Endothelial cell of umbilical vein (primary cell): ENCODE results near the gene FLNB. TPM values are rescaled to one million over a fixed set of nuclear protein-coding genes. Genes with fewer than 3 reads are reported as not detected.

ENCODE experiments used
- BruUV-seq: library from RNA; stranded (reverse); fragments of 400-500 nt; replicated peaks from 2 replicates; lab custom pipeline; 2021; lab: Mats Ljungman, UMichigan
- CTCF ChIA-PET: fragments of 300-600, 350-600 bp; sonication (Branson Sonifier 250); formaldehyde crosslinking; loops from one replicate; lab custom pipeline; 2021; ENCODE audit warnings: antibody characterized with exemption, inconsistent platforms; lab: Charles Lee
- POLR2A ChIA-PET: fragments of 300-600, 350-600 bp; sonication (Branson Sonifier 250); formaldehyde crosslinking; loops from one replicate; lab custom pipeline; 2021; ENCODE audit warnings: antibody characterized with exemption, inconsistent platforms; lab: Charles Lee
- DNase-seq: peaks from one replicate; pipeline ENCODE4 v3.0.0-alpha.2; 2011; ENCODE audit warnings: low read depth, low spot score
- FAIRE-seq: peaks from 2 replicates; lab custom pipeline; 2011; peaks lifted over from hg19 to GRCh38; lab: Jason Lieb, UNC
- H2AFZ ChIP-seq: 2 replicates; pipeline ENCODE4 v1.6.0; 2012; ENCODE audit warnings: low read depth, low read length, control low read depth, inconsistent platforms
- H3K27ac ChIP-seq: 2 replicates; pipeline ENCODE4 v1.5.1; 2011; ENCODE audit warnings: low read depth, mild to moderate bottlenecking, control low read depth, low read length, moderate library complexity; ENCODE audit not compliant: insufficient read depth
- H3K27me3 ChIP-seq, 2 experiments: 2 replicates each; pipeline versions ENCODE4 v1.6.0 to v1.6.1; 2011; ENCODE audit warnings: low read length in 2 of 2, mixed read lengths in 1 of 2; ENCODE audit not compliant: control insufficient read depth in 2 of 2, insufficient read depth in 2 of 2
- H3K36me3 ChIP-seq, 2 experiments: 2 replicates in 1 of 2; 3 replicates in 1 of 2; pipeline ENCODE4 v1.5.1; 2011; ENCODE audit warnings: low read length in 2 of 2, mild to moderate bottlenecking in 1 of 2, moderate library complexity in 1 of 2; ENCODE audit not compliant: control insufficient read depth in 2 of 2, insufficient read depth in 2 of 2; ENCODE audit errors: extremely low read depth in 1 of 2
- H3K4me1 ChIP-seq: 3 replicates; pipeline ENCODE4 v1.5.1; 2011; ENCODE audit warnings: mild to moderate bottlenecking, low read length; ENCODE audit not compliant: control insufficient read depth, insufficient read depth; ENCODE audit errors: extremely low read depth
- H3K4me2 ChIP-seq: 2 replicates; pipeline ENCODE4 v1.6.1; 2011; ENCODE audit warnings: low read length, control low read depth, mixed read lengths; ENCODE audit not compliant: insufficient read depth
- H3K4me3 ChIP-seq, 3 experiments: fragments of 200-600 bp in 1 of 3; sonication (generic), shearing (Covaris generic) in 1 of 3; replicated peaks in 1 of 3; 2 replicates each; pipeline ENCODE4 v1.5.1; 2011 to 2016; ENCODE audit warnings: control low read depth in 3 of 3, low read length in 3 of 3, mild to moderate bottlenecking in 2 of 3, inconsistent platforms in 1 of 3, low read depth in 1 of 3, moderate library complexity in 1 of 3; ENCODE audit not compliant: insufficient read depth in 1 of 3
- H3K79me2 ChIP-seq: 2 replicates; pipeline ENCODE4 v1.6.0; 2012; ENCODE audit warnings: low read length, inconsistent platforms; ENCODE audit not compliant: control insufficient read depth, insufficient read depth
- H3K9ac ChIP-seq: replicated peaks from 2 replicates; pipeline ENCODE3; 2011; ENCODE audit warnings: low read length, control low read depth; ENCODE audit not compliant: insufficient read depth; ENCODE audit errors: extremely low read depth
- H3K9me1 ChIP-seq: replicated peaks from 3 replicates; pipeline ENCODE4 v1.6.0; 2011; ENCODE audit warnings: mild to moderate bottlenecking, low read length; ENCODE audit not compliant: control insufficient read depth, insufficient read depth; ENCODE audit errors: extremely low read depth
- H3K9me3 ChIP-seq: replicated peaks from 2 replicates; pipeline ENCODE4 v1.5.1; 2012; ENCODE audit warnings: low read length, inconsistent platforms; ENCODE audit not compliant: control insufficient read depth, insufficient read depth
- H4K20me1 ChIP-seq: replicated peaks from 2 replicates; pipeline ENCODE3; 2011; ENCODE audit warnings: mild to moderate bottlenecking, low read length; ENCODE audit not compliant: control insufficient read depth, insufficient read depth; ENCODE audit errors: extremely low read depth
- CTCF ChIP-seq, 2 donors: IDR thresholded peaks; 1 replicate in 1 of 2; 2 replicates in 1 of 2; pipeline ENCODE4 v1.5.1; 2011; ENCODE audit warnings: low read length in 2 of 2, mild to moderate bottlenecking in 2 of 2, moderate library complexity in 2 of 2, control low read depth in 1 of 2, inconsistent platforms in 1 of 2, low read depth in 1 of 2; ENCODE audit not compliant: insufficient read depth in 1 of 2; ENCODE audit errors: extremely low read depth in 1 of 2
- EZH2 ChIP-seq: IDR thresholded peaks from 2 replicates; pipeline ENCODE4 v1.6.1; 2012; ENCODE audit warnings: borderline replicate concordance, low read depth, mild to moderate bottlenecking, moderate library complexity, low read length, inconsistent platforms; ENCODE audit not compliant: severe bottlenecking
- FOS ChIP-seq: IDR thresholded peaks from 2 replicates; pipeline ENCODE4 v1.6.1; 2011; ENCODE audit warnings: mild to moderate bottlenecking, low read length, moderate library complexity, borderline replicate concordance; ENCODE audit not compliant: insufficient read depth
- MYC ChIP-seq: IDR thresholded peaks from one replicate; pipeline ENCODE4 v1.6.1; 2011; ENCODE audit warnings: mild to moderate bottlenecking, low read depth, low read length
- POLR2A ChIP-seq: IDR thresholded peaks from 2 replicates; pipeline ENCODE4 v1.6.1; 2012; ENCODE audit warnings: low read depth, mild to moderate bottlenecking, control low read depth, low read length
- POLR2AphosphoS5 ChIP-seq: IDR thresholded peaks from 2 replicates; pipeline ENCODE4 v1.6.1; 2012; ENCODE audit warnings: low read depth, mild to moderate bottlenecking, control low read depth, low read length, moderate library complexity; ENCODE audit not compliant: insufficient read depth
- dilution Hi-C: fragments of 300-500 bp; cut with MboI; formaldehyde crosslinking; loops from one replicate; pipeline ENCODE4 v1.15.0; 2019; ENCODE audit warnings: low sequenced_read_pairs; ENCODE audit not compliant: extremely low pct_ligation_motif_present
- intact Hi-C: fragments of 100-400 bp; cut with micrococcal nuclease; formaldehyde crosslinking; loops from one replicate; pipeline ENCODE4 v1.10.0; 2022
- polyA plus RNA-seq, 4 experiments: library from polyadenylated mRNA; depleted of rRNA in 3 of 4; stranded (reverse) in 3 of 4; unstranded in 1 of 4; fragments of >200 nt; gene quantifications; 2 replicates each; pipeline versions ENCODE4 v1.2.1 to v1.2.3, GENCODE V29; 2011 to 2012; ENCODE audit warnings: missing spikeins in 1 of 4
- total RNA-seq: library from RNA; stranded (reverse); gene quantifications from 2 replicates; pipeline ENCODE4 v1.2.3, GENCODE V29; 2021

FLNB gene
- total and polyA plus RNA-seq, 2 donors (not counting 3 experiments of a cell fraction or from before 2014, with no cell fraction given): 479 to 670 TPM

DNA sequence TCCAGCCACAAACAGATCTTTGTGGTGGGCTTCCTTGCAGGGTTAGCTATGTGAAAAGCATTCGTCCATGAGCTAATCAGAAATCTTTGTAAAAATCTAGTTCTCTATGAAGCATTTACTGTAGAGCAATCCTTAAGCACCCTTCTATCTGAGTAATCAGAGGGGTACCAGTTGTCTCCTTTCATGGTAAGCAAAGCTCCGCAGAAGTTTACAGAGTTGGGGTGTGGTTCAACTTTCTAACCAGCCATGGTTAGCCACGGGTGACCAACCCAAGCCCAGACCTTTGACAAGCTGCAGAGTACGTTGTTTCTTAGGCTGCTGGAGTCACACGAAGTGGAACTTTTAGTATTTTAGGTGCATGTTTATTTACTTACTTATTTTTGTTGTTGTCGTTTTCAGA lies 77.4 kb downstream of the FLNB start:
- no peaks in the 10 kb centered on the region for H4K20me1 ChIP-seq
- no peak for TF ChIP-seq EZH2
- peak; percentile 28 for TF ChIP-seq POLR2A
- DNase-seq (no peak), FAIRE-seq (no peak)
- no TSS peak for BruUV-seq
- peak overlapping the region; percentile 93 for H3K27ac ChIP-seq
- peaks cover 14 to 15% of the 10 kb centered on the region in 2 experiments for H3K36me3 ChIP-seq
- CTCF ChIA-PET: interaction anchor here (1.6 kb wide), 1 partner anchor 66 kb away, joined by 6 read pairs; no protein-coding TSS in a partner anchor
- dilution Hi-C loops: no loop called here
- peak overlapping the region; percentile 64 for H3K4me2 ChIP-seq
- peaks cover 53% of the 10 kb centered on the region for H3K4me1 ChIP-seq
- H3K9me3 ChIP-seq: no peaks in the 10 kb centered on the region
- no peak overlapping the region for H2AFZ ChIP-seq
- no peaks in the 10 kb centered on the region for H3K27me3 ChIP-seq
- intact Hi-C loops: loop anchor here (2.0 kb wide), 2 partner anchors 111 to 489 kb away; partner anchors contain the start of gene ARF4
- POLR2A ChIA-PET: no interaction called here
- H3K9me1 ChIP-seq: no peaks in the 10 kb centered on the region
- H3K79me2 ChIP-seq: peaks cover 73% of the 10 kb centered on the region
- H3K9ac ChIP-seq: peak overlapping the region; percentile 65
- no peak overlapping the region for H3K4me3 ChIP-seq

GRCh38 chr3:58088501-58088900 lies 80.3 kb downstream of the FLNB start:
- BruUV-seq: no TSS peak
- no peak for TF ChIP-seq POLR2AphosphoS5
- TF ChIP-seq MYC: no peak
- TF ChIP-seq FOS: no peak
- no peak for TF ChIP-seq CTCF (IDR thresholded peaks at IDR 0.05; ENCODE audit: extremely low read depth in 1 of 2, insufficient read depth in 1 of 2, low read depth in 1 of 2, low read length in 2 of 2)
- peaks cover 10 to 15% of the 10 kb centered on the region in 2 experiments for H3K36me3 ChIP-seq
- intact Hi-C loops (no loop called here), dilution Hi-C loops (no loop called here)
- H3K9ac ChIP-seq: no peak overlapping the region
- H3K27me3 ChIP-seq: no peaks in the 10 kb centered on the region
- H3K9me3 ChIP-seq: no peaks in the 10 kb centered on the region
- H3K9me1 ChIP-seq: no peaks in the 10 kb centered on the region
- no peak overlapping the region for H3K4me2 ChIP-seq
- H4K20me1 ChIP-seq: no peaks in the 10 kb centered on the region
- no peak overlapping the region for H2AFZ ChIP-seq
- CTCF ChIA-PET: no interaction called here
- POLR2A ChIA-PET: no interaction called here
- peaks cover 90% of the 10 kb centered on the region for H3K79me2 ChIP-seq
- H3K4me3 ChIP-seq: no peak overlapping the region
- peaks cover 32% of the 10 kb centered on the region for H3K4me1 ChIP-seq
- H3K27ac ChIP-seq: no peak overlapping the region
- no peak for FAIRE-seq
- no peak for DNase-seq
